Measurements from ENCODE around the gene FAM53C. TPM values are rescaled to one million over a fixed set of nuclear protein-coding genes. Genes with fewer than 3 reads are reported as not detected.

The FAM53C gene
- total RNA-seq, 1 experiment from 2014 or later: 36.4 TPM

GRCh38 chr5:138371454-138371853, 33.4 kb downstream of the FAM53C start:
- TF ChIP-seq ATF3 (IDR thresholded peaks at IDR 0.05) (no peak), RAD21 (IDR thresholded peaks at IDR 0.05; ENCODE audit: low read depth) (no peak), CBX3 (IDR thresholded peaks at IDR 0.05; ENCODE audit: low read depth) (no peak), POLR2A (IDR thresholded peaks at IDR 0.05; ENCODE audit: borderline replicate concordance, extremely low read depth, insufficient read depth, insufficient read length) (no peak), ZNF274 (IDR thresholded peaks at IDR 0.05; ENCODE audit: low read depth, low read length) (no peak), CTCF (IDR thresholded peaks at IDR 0.05 in 2 of 3, conservative IDR thresholded peaks at IDR 0.05 in 1 of 3; ENCODE audit: borderline replicate concordance in 1 of 3, insufficient read depth in 1 of 3, low read depth in 2 of 3, low read length in 2 of 3) (no peak), SIN3A (IDR thresholded peaks at IDR 0.05; ENCODE audit: low read depth) (no peak), YY1 (IDR thresholded peaks at IDR 0.05; ENCODE audit: extremely low read depth, insufficient replicate concordance, low read depth, low read length) (no peak)
- TF ChIP-seq, protein P1, sequence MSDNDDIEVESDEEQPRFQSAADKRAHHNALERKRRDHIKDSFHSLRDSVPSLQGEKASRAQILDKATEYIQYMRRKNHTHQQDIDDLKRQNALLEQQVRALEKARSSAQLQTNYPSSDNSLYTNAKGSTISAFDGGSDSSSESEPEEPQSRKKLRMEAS (IDR thresholded peaks at IDR 0.05): no peak
- TF ChIP-seq, protein P2, sequence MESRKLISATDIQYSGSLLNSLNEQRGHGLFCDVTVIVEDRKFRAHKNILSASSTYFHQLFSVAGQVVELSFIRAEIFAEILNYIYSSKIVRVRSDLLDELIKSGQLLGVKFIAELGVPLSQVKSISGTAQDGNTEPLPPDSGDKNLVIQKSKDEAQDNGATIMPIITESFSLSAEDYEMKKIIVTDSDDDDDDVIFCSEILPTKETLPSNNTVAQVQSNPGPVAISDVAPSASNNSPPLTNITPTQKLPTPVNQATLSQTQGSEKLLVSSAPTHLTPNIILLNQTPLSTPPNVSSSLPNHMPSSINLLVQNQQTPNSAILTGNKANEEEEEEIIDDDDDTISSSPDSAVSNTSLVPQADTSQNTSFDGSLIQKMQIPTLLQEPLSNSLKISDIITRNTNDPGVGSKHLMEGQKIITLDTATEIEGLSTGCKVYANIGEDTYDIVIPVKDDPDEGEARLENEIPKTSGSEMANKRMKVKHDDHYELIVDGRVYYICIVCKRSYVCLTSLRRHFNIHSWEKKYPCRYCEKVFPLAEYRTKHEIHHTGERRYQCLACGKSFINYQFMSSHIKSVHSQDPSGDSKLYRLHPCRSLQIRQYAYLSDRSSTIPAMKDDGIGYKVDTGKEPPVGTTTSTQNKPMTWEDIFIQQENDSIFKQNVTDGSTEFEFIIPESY (IDR thresholded peaks at IDR 0.05; ENCODE audit: extremely low read depth, insufficient replicate concordance, low read length): no peak
- H3K9me2 ChIP-seq (ENCODE audit: insufficient read depth): no peaks in the 10 kb centered on the region
- intact Hi-C loops (cut with micrococcal nuclease): no loop called here
- no peak overlapping the region for H3K9ac ChIP-seq (ENCODE audit: low read length)
- H3K4me1 ChIP-seq (ENCODE audit: control insufficient read depth in 1 of 2, insufficient read depth in 2 of 2, low read length in 2 of 2): no peaks in the 10 kb centered on the region
- no peak overlapping the region for H3K27ac ChIP-seq (ENCODE audit: low read depth, low read length)
- RAD21 ChIA-PET (ENCODE audit: low non-redundant PET in 1 of 2, low total read pairs in 2 of 2, uncharacterized antibody in 2 of 2, unreplicated experiment in 2 of 2): no interaction called here
- no peaks in the 10 kb centered on the region for H3K9me3 ChIP-seq (ENCODE audit: control insufficient read depth in 1 of 2, insufficient read depth in 1 of 2, low read depth in 1 of 2, low read length in 2 of 2)
- ATAC-seq (no peak), DNase-seq (ENCODE audit: low read depth, low spot score) (no peak)
- H3K4me3 ChIP-seq (replicated peaks in 1 of 2; ENCODE audit: low read depth in 1 of 2, low read length in 2 of 2): no peak overlapping the region
- BruUV-seq (replicated peaks): no TSS peak
- POLR2A ChIA-PET: no interaction called here
- H3K27me3 ChIP-seq (ENCODE audit: insufficient read depth, low read length): no peaks in the 10 kb centered on the region
- CTCF ChIA-PET: interaction anchor here (1.1 kb wide), 1 partner anchor 20 kb away, joined by 3 read pairs; no protein-coding TSS in a partner anchor
- no peaks in the 10 kb centered on the region; the same call in 1 of the 2 replicates for H4K20me1 ChIP-seq (ENCODE audit: insufficient read depth)
- peaks cover 74% of the 10 kb centered on the region for H3K79me2 ChIP-seq (ENCODE audit: insufficient read depth, low read length)
- H3K4me2 ChIP-seq (ENCODE audit: low read length): no peak overlapping the region
- no peak overlapping the region for H2AFZ ChIP-seq (ENCODE audit: low read depth, low read length, poor library complexity, severe bottlenecking)
- peaks cover 5 to 6% of the 10 kb centered on the region in 2 experiments; a peak in 2 of 4 replicates for H3K36me3 ChIP-seq (ENCODE audit: control insufficient read depth in 1 of 2, insufficient read depth in 2 of 2, low read length in 2 of 2)
